GM12875 (cell line): Measurements from ENCODE around the gene RNF212.

Source experiments
- H3K4me3 ChIP-seq: one replicate; pipeline ENCODE4 v1.5.1; 2011; ENCODE audit warnings: low read depth, low read length, control low read depth
- TF ChIP-seq, protein P1 (sequence below): IDR thresholded peaks from 2 replicates; pipeline ENCODE4 v1.5.1; 2011; ENCODE audit warnings: low read depth, mild to moderate bottlenecking, control low read depth, inconsistent platforms, low read length, moderate library complexity, borderline replicate concordance; ENCODE audit not compliant: insufficient read depth

The RNF212 gene

DNA sequence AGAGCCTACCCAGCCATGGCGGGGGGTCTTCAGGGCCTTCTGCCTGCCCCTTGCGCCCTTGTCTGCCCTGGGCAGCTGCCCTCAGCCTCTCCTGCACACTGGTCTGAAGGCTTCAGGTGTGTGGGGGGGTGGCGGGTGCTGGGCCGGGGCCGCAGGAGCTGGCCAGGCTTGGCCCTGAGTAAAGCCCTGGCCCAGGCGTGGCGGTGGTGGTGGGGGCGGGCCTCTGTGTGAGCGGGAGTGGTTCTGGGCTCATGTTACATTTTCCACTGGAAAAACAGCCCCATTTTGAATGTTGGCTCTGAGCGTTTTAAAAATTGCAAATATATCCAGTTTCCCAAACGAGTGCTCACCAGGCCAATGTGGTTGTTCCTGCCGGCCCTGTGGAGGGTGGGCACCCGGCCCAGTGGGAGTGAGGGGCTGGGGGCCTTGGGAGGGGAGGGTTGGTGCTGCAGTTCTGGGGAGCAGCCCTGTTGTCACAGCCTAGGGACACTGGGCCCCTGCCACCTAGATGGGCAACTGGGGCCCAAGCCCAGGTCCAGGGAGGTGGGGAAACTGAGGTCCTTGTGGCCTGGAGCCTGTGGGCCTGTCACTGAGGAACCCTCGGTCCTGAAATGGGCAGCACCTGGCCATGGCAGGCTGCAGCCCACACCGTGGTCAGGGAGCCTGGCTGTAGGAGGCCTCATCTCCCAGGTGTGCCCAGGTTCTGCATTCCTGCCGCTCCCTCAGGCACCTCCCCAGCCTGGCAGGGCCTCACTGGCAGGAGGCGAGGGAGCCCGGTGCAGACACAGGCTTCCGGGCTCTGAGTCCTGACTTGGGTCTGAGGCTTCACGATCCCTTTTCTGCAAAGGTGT lies 73.6 kb downstream of the RNF212 start:
- H3K4me3 ChIP-seq = no peak overlapping the region
- TF ChIP-seq, protein P1, sequence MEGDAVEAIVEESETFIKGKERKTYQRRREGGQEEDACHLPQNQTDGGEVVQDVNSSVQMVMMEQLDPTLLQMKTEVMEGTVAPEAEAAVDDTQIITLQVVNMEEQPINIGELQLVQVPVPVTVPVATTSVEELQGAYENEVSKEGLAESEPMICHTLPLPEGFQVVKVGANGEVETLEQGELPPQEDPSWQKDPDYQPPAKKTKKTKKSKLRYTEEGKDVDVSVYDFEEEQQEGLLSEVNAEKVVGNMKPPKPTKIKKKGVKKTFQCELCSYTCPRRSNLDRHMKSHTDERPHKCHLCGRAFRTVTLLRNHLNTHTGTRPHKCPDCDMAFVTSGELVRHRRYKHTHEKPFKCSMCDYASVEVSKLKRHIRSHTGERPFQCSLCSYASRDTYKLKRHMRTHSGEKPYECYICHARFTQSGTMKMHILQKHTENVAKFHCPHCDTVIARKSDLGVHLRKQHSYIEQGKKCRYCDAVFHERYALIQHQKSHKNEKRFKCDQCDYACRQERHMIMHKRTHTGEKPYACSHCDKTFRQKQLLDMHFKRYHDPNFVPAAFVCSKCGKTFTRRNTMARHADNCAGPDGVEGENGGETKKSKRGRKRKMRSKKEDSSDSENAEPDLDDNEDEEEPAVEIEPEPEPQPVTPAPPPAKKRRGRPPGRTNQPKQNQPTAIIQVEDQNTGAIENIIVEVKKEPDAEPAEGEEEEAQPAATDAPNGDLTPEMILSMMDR = no peak

DNA sequence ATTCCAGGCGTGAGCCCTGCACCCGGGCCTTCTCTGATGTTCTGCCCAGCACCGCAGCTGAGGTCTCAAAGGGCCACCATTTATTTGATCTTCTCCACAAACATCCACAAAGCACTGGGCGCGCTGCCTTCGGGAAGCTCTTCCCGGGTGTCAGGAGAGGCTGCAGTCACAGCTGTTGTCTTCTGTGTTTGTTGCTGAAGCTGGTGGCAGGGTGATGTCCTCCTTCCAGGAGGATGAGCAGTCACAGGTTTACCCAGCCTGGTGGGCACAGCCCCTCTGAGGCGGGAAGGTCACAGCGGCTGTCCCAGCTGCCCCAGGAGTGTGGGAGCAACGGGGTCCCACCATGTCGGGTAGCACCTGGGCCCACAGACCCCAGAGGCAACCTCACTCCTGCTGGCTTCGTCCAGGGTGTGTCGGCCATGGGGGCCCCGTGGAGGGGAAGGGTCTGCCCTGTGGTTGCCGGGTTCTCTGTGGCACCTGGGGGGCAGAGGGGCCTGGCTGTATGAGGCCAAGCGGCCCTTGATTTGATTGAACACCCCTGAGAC lies 74.3 kb downstream of the RNF212 start:
- H3K4me3 ChIP-seq = no peak overlapping the region
- TF ChIP-seq, protein P1 = no peak

DNA sequence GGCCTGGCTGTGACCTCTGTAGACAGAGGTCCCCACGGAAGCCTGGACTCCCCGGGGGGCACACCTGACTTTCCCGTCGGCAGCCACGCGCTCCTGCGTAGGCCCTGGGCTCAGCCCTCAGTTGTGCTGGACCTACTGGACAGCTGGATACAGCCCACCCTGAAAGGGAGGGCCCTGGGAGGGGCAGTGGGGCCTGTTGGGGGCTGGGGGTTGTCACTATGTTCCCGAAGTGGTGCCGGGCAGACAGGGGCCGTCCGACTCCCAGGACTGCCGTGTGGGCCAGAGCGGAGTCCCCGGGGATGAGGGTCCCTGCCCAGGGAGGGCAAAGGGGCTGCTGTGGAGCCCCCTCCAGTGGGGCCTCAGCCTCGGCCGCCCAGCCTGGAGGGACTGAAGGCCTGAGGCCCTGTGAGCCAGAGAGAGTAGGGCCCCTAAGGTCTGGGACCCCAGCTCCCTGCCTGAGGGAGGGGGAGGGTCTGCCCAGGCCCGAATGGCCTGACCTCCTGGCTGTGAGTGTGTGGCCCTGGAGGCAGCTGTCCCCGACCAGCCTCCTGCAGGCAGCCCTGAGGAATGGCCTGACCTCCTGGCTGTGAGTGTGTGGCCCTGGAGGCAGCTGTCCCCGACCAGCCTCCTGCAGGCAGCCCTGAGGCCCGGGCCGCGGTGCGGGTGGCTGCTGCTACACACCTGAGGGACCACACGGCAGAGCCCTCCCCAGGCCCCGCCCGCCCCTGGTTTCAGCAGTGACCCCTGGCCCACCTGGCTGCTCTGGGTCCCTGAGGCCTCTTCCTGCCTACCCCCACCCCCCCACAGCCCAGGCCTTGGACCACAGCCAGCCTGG lies 76.2 kb downstream of the RNF212 start:
- H3K4me3 ChIP-seq = no peak overlapping the region
- TF ChIP-seq, protein P1 = no peak

DNA sequence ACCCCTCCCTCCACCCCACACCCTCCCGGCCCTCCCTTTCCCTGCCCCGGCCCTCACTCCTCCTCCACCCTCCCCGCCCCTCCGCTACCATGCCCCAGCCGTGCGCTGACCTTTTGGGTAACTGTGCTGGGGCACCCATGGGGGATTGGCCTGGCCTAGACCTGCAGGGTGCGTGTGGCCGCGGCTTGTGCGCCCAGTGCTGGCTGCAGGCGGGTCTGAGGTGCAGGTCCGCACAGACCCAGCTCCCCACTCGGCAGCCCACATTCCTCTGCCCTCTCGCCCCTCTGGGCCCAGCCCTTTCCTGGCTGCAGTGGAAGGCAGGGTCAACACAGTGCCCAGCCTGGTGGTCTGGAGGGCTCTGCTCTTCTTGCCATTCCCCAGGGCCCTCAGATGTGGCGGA lies 77.3 kb downstream of the RNF212 start:
- TF ChIP-seq, protein P1 = no peak
- no peak overlapping the region for H3K4me3 ChIP-seq

DNA sequence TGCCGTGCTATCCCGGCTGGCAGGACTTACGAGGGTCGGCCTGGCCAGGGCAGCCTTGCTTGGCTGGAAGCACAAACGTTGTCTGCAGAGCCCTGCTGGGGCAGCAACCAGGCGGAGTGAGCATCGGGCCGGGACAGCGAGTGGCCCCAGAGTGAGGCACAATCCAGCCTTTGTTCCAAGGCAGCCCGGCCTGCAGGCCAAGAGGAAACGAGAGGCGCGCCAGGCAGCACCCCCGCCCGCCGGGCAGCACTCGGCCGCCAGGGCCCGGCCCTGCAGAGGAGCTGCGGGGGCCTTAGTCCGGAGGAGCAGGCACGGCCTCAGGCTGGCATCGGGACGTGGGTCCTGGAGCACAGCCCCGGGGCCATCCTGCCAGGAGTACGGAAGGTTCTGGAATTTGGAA lies 77.9 kb downstream of the RNF212 start:
- no peak overlapping the region for H3K4me3 ChIP-seq

DNA sequence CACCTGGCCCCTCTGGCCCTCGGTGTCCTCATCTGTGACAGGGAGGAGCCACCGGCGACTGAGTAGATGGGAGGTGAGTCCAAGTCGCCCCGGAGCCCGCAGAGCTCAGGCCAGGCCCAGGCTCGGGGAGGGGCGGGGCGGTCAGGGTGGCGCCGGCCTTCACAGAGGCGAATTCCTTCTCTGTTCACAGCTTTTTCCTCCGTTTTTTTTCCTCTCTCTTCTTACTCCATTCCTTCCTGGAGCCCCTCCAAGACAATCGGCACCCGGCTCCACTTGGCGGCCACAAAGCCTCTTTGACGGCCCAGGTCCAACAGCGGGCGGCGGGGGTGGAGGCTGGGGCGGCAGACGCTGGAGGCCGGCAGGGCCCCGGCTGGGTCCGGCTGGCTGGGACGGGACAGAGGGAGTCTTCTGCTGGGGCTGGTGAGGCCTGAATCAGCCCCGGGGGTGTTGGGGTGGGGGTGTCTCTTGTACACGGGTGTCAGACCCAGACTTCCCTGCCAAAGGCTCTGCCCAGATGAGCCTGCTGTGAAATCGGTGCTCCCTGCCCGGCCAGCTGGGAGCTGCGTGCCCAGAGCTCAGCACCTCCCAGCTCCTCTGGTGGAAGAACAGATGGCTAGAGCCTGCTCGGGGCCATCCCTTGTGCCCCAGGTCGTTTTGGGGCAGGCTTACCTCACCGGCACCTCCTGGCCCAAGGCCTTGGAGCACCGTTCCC lies 79.4 kb downstream of the RNF212 start:
- TF ChIP-seq, protein P1 = no peak
- no peak overlapping the region for H3K4me3 ChIP-seq

More for the DNA sequence above, 77.9 kb downstream of the RNF212 start:
- TF ChIP-seq, protein P1 = no peak
